ENCODE data around the gene PCDHGB7. TPM values are rescaled to one million over a fixed set of nuclear protein-coding genes. Genes with fewer than 3 reads are reported as not detected.
"Not testable (repeated sequence)": the region's sequence is repeated elsewhere in the genome, so short reads cannot be mapped to it uniquely, and the experiment has no call there.

PCDHGB7 gene
- total RNA-seq, 3 donors from 2014 or later: 0.15 TPM; not detected in 2

GRCh38 chr5:141411575-141411974 is 5.9 kb upstream of the PCDHGB7 start:
- Mint-ChIP-seq H3K9me3 (peaks cover 19% of the 10 kb centered on the region), H3K36me3 (ENCODE audit: insufficient read depth) (peaks cover 15% of the 10 kb centered on the region), H3K4me3 (no peak overlapping the region), H3K27me3 (ENCODE audit: low read depth) (peaks cover 78% of the 10 kb centered on the region), H3K4me1 (ENCODE audit: low read depth) (peaks cover 14% of the 10 kb centered on the region)
- DNase-seq: no peak
- ATAC-seq: no peak

GRCh38 chr5:141412854-141413539 is 4.5 kb upstream of the PCDHGB7 start, which contains the start of gene PCDHGA10:
Gene PCDHGA10 (plus strand): TSS chr5:141412987. CDS start chr5:141413176, 189 bp downstream.
- Mint-ChIP-seq H3K27me3 (ENCODE audit: low read depth) (peaks cover 81% of the 10 kb centered on the region), H3K4me1 (ENCODE audit: low read depth) (peaks cover 16% of the 10 kb centered on the region), H3K9me3 (peaks cover 22% of the 10 kb centered on the region), H3K4me3 (peak within 1 kb of the TSS; percentile 84), H3K36me3 (ENCODE audit: insufficient read depth) (peaks cover 18% of the 10 kb centered on the region)
- ATAC-seq: peak; percentile 73 to 76
- DNase-seq: peak; percentile 38

GRCh38 chr5:141413540-141414069 is 3.9 kb upstream of the PCDHGB7 start:
- ATAC-seq: no peak
- peak overlapping the region; percentile 84 for H3K4me3 Mint-ChIP-seq
- peaks cover 19% of the 10 kb centered on the region for H3K36me3 Mint-ChIP-seq (ENCODE audit: insufficient read depth)
- H3K9me3 Mint-ChIP-seq: peaks cover 24% of the 10 kb centered on the region
- DNase-seq: no peak
- H3K4me1 Mint-ChIP-seq (ENCODE audit: low read depth): peaks cover 16% of the 10 kb centered on the region
- peaks cover 81% of the 10 kb centered on the region for H3K27me3 Mint-ChIP-seq (ENCODE audit: low read depth)

GRCh38 chr5:141414548-141415274 is 2.8 kb upstream of the PCDHGB7 start:
- peaks cover 16% of the 10 kb centered on the region for H3K4me1 Mint-ChIP-seq (ENCODE audit: low read depth)
- peaks cover 21% of the 10 kb centered on the region for H3K9me3 Mint-ChIP-seq
- peaks cover 79% of the 10 kb centered on the region for H3K27me3 Mint-ChIP-seq (ENCODE audit: low read depth)
- not testable (repeated sequence) for ATAC-seq, H3K4me3 Mint-ChIP-seq, DNase-seq
- H3K36me3 Mint-ChIP-seq (ENCODE audit: insufficient read depth): peaks cover 16% of the 10 kb centered on the region

- Mint-ChIP-seq H3K9me3 (peaks cover 22% of the 10 kb centered on the region), H3K4me1 (ENCODE audit: low read depth) (peaks cover 16% of the 10 kb centered on the region), H3K4me3 (peak overlapping the region; percentile 24), H3K36me3 (ENCODE audit: insufficient read depth) (peaks cover 17% of the 10 kb centered on the region), H3K27me3 (ENCODE audit: low read depth) (peaks cover 78% of the 10 kb centered on the region)
- not testable (repeated sequence) for DNase-seq, ATAC-seq
Measured at GRCh38 chr5:141415275-141415618, 2.2 kb upstream of the PCDHGB7 start.

- ATAC-seq (no peak), DNase-seq (no peak)
- Mint-ChIP-seq H3K36me3 (ENCODE audit: insufficient read depth) (peaks cover 15% of the 10 kb centered on the region), H3K27me3 (ENCODE audit: low read depth) (peaks cover 81% of the 10 kb centered on the region), H3K9me3 (peaks cover 35% of the 10 kb centered on the region), H3K4me3 (no peak overlapping the region), H3K4me1 (ENCODE audit: low read depth) (peaks cover 8% of the 10 kb centered on the region)
Measured at GRCh38 chr5:141419074-141419880, 1.8 kb downstream of the PCDHGB7 start.

- peaks cover 4% of the 10 kb centered on the region for H3K4me1 Mint-ChIP-seq (ENCODE audit: low read depth)
- DNase-seq: no peak
- H3K27me3 Mint-ChIP-seq (ENCODE audit: low read depth): peaks cover 77% of the 10 kb centered on the region
- peaks cover 14% of the 10 kb centered on the region for H3K36me3 Mint-ChIP-seq (ENCODE audit: insufficient read depth)
- H3K4me3 Mint-ChIP-seq: peak within 1 kb of the TSS; percentile 71
- ATAC-seq: peak; percentile 50 to 54
- peaks cover 31% of the 10 kb centered on the region for H3K9me3 Mint-ChIP-seq
Measured at GRCh38 chr5:141420855-141421488, 3.5 kb downstream of the PCDHGB7 start, which contains the start of gene PCDHGA11. Gene PCDHGA11 (plus strand): TSS chr5:141421051. CDS start chr5:141421228, 177 bp downstream.

- ATAC-seq: no peak
- peaks cover 14% of the 10 kb centered on the region for H3K36me3 Mint-ChIP-seq (ENCODE audit: insufficient read depth)
- H3K4me3 Mint-ChIP-seq: peak overlapping the region; percentile 71
- no peak for DNase-seq
- H3K9me3 Mint-ChIP-seq: peaks cover 31% of the 10 kb centered on the region
- peaks cover 4% of the 10 kb centered on the region for H3K4me1 Mint-ChIP-seq (ENCODE audit: low read depth)
- H3K27me3 Mint-ChIP-seq (ENCODE audit: low read depth): peaks cover 78% of the 10 kb centered on the region
Measured at GRCh38 chr5:141421489-141421855, 4.0 kb downstream of the PCDHGB7 start.

GRCh38 chr5:141422742-141423291 is 5.3 kb downstream of the PCDHGB7 start:
- ATAC-seq (no peak), DNase-seq (no peak)
- H3K36me3 Mint-ChIP-seq (ENCODE audit: insufficient read depth): peaks cover 13% of the 10 kb centered on the region
- no peak overlapping the region for H3K4me3 Mint-ChIP-seq
- peaks cover 3% of the 10 kb centered on the region for H3K4me1 Mint-ChIP-seq (ENCODE audit: low read depth)
- H3K27me3 Mint-ChIP-seq (ENCODE audit: low read depth): peaks cover 79% of the 10 kb centered on the region
- H3K9me3 Mint-ChIP-seq: peaks cover 33% of the 10 kb centered on the region

- peaks cover 7% of the 10 kb centered on the region for H3K4me1 Mint-ChIP-seq (ENCODE audit: low read depth)
- DNase-seq (no peak), ATAC-seq (no peak)
- peaks cover 2% of the 10 kb centered on the region for H3K36me3 Mint-ChIP-seq (ENCODE audit: insufficient read depth)
- H3K4me3 Mint-ChIP-seq: no peak overlapping the region
- peaks cover 74% of the 10 kb centered on the region for H3K27me3 Mint-ChIP-seq (ENCODE audit: low read depth)
- H3K9me3 Mint-ChIP-seq: peaks cover 32% of the 10 kb centered on the region
Measured at GRCh38 chr5:141427783-141428426, 10.4 kb downstream of the PCDHGB7 start.

- Mint-ChIP-seq H3K4me1 (ENCODE audit: low read depth) (peaks cover 7% of the 10 kb centered on the region), H3K27me3 (ENCODE audit: low read depth) (peaks cover 77% of the 10 kb centered on the region), H3K36me3 (ENCODE audit: insufficient read depth) (peaks cover 2% of the 10 kb centered on the region), H3K9me3 (peaks cover 38% of the 10 kb centered on the region), H3K4me3 (peak within 1 kb of the TSS; percentile 72)
- ATAC-seq: peak in 1 of 2 donors; percentile 70
- DNase-seq: no peak
Measured at GRCh38 chr5:141430332-141431113, 13.0 kb downstream of the PCDHGB7 start, which contains the start of gene PCDHGA12. Gene PCDHGA12 (plus strand): TSS chr5:141430507. CDS start chr5:141430760, 253 bp downstream.

- peak overlapping the region; percentile 72 for H3K4me3 Mint-ChIP-seq
- no peak for DNase-seq
Measured at GRCh38 chr5:141431286-141431685, 13.8 kb downstream of the PCDHGB7 start.

More at GRCh38 chr5:141431286-141431685, 13.8 kb downstream of the PCDHGB7 start:
- peak in 1 of 2 donors; percentile 28 for ATAC-seq
- H3K27me3 Mint-ChIP-seq (ENCODE audit: low read depth): peaks cover 72% of the 10 kb centered on the region
- peaks cover 2% of the 10 kb centered on the region for H3K36me3 Mint-ChIP-seq (ENCODE audit: insufficient read depth)
- H3K9me3 Mint-ChIP-seq: peaks cover 38% of the 10 kb centered on the region
- H3K4me1 Mint-ChIP-seq (ENCODE audit: low read depth): peaks cover 7% of the 10 kb centered on the region

Data from activated T-cell treated with anti-CD3 and anti-CD28 coated beads, Interleukin-2, amount 50 U/mL, for 4 hours (primary cell).